HG02642 (cell line): ENCODE measurements around the gene SPA17.

Experiments
- ATAC-seq: cut with Tn5 transposase; IDR thresholded peaks from one replicate; pipeline ENCODE4 v1.9.1; 2021; ENCODE audit warnings: mild to moderate bottlenecking; ENCODE audit not compliant: unreplicated experiment, poor library complexity

SPA17 gene

DNA sequence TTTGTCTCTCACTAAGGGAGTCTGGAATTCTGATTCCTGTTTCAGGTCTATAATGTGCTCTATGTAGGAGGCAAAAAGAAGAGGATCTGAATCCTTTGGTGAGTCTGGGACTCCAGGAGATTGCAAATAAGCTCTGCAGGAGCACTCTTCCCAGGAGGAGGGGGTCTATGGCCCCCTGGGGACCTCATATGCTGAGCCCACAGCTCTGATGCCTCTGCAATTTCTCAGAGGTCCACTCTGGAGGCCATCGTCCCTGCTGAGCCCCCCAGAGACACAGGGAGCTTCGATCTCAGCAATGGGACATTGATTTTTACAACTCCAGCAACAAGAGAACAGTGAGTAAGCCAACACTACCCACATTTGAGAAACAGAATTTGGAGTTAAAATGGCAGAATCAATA is 45.8 kb downstream of the SPA17 start:
- ATAC-seq, result no peak

DNA sequence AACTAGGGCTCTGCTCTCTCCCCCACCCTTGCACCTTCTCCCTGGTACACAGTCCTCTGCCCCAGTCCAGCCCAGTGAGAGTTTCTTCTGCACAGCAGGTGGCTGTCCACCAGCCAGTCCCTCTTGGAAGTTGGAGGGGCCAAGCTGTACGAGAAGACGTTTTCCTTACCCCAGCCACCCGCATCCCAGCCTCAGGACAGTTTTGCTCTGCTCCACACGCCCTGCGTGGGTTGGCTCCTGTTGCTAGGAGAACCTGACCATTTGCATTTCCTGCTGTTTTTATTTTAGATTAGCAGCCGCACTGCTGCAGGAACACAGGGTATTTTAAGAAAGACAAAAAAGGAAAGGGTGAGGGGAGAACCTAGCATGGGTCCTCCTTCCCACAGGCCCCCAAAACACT is 48.5 kb downstream of the SPA17 start:
- ATAC-seq, result no peak

DNA sequence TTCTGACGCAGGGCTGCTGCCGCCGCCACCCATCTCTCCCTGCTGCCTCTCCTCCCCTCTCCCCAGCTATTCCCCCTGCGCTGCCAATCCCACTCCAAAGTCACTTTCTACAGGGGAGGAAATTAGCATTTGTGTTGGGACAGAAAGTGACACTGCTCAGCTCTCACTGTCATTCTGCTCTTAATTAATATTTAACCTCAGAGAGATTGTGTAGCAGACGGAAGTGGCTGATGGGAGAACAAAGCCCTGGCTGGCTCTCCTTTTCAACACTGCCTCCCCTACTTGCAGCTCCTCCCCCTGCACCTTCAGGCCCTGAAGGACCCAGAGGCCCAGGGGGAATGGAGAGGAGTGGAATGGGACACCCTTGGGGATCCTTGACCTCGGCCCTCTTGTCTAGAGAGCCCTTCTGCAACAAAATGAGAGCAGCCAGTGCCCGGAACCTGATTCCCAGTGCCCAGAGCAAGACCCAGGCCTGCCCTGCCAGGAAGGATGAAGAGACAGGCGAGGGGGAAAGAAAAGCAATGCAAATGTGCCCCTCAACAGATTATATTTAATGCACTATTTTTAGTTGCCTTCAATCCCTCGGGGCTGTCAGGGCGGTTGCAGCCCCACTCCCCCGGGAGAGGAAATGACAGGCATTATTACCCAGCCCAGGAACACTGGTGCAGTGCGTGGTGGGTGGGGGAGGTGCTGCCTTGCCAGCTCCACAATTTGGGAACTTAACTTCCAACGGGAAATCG is 51.4 kb downstream of the SPA17 start:
- ATAC-seq, result peak; percentile 90

DNA sequence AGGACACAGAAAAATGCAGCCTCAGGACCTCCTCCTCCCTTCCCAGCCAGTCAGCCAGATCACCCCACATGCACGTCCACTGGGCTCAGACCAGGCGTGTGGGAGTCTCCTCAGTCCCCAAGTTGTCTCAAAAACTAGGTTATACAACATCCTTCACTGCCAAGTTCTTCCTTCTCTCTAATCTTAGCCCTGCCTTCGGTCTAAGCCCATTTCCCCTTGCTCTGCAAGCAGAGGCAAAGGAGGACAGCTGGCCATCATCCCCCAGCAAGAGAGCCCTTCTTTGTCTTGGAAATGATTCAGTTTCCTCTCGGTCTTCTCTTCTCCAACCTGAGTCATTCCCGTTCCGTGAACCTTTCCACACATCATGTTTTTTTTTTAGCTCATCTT is 52.0 kb downstream of the SPA17 start:
- no peak for ATAC-seq

- ATAC-seq, result no peak
These were observed 53.8 kb downstream of the SPA17 start for GRCh38 chr11:124727474-124727873.

- ATAC-seq, result no peak
These were observed 54.4 kb downstream of the SPA17 start for GRCh38 chr11:124728134-124728533.

DNA sequence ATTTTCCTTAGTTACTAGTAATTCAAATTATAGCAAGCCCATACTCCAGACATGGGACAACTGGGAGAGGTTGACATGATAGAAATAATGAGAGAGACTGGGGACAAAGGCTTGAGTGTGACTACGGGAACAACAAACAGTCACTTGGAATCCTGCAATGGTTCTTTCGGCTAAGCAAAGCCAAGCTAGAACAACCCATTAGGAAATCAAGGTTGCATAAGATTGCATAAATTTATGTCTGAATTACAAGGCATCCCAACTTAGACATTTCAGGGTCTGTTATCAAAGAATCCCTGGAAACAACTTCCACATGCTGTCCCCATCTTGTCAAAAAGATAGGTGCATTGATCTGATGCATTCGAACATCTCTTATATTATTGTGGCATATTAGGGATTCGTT is 55.9 kb downstream of the SPA17 start:
- ATAC-seq, result no peak

DNA sequence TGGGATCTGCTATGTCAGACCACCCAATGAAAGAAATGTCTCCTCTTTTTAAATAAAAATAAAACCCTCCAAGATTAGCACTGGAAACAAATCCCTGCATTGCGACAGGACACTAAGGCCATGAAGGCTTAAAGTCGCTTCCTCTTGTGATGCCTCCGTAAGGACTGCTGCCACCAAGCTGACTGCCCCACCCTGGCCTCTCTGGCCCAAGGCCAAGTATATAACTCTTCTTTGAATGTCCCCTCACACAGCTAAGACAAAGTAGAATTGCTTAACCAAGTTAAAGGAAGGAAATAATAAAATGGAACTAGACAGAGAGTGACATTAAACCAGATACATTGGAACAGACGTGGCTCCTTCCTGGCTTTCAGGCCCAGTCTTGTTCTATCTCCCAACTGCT is 58.5 kb downstream of the SPA17 start:
- no peak for ATAC-seq

GRCh38 chr11:124736736-124737135 is 63.0 kb downstream of the SPA17 start:
- ATAC-seq, result no peak

- ATAC-seq, result no peak
These were observed 64.1 kb downstream of the SPA17 start for GRCh38 chr11:124737638-124738305.

DNA sequence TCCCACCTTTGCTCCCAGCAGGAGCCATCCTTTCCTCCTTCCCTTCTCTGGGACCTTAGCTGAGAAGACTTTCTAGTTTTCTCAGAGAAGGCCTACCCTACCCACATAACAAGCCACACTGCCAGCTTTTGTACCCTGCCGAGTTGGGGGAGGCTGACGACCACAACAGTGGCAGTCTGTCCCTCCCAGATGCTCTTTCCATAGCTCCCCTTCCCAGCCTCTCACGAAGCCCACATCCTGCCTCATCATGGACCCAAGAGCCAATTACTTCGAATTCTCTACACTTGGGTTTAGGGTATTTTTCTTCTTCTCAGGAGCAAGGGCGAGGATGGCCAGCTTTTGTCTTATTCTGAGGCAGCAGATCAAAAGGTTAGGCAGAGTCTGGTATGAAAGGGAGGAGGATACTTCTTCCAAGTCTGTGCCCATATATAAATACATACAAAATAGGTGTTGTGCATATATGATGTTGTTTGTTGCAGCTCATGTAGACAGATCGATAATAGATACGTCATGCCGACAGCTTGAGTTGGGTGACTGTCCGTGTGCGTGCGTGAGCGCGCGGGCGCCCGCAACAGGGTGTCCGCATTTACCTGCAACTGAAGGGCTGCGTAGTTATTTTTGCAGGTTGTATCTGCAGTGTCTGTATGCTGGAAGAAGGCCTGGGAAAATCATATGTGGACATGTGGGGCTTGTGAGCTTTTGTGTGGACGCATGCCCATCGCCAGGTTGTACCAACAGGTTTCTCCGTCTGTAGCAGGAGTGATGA is 65.2 kb downstream of the SPA17 start:
- no peak for ATAC-seq

- peak; percentile 99 for ATAC-seq
These were observed 66.0 kb downstream of the SPA17 start, which contains the start of gene NRGN for GRCh38 chr11:124739479-124740276. Gene NRGN (plus strand): TSS chr11:124739942. CDS start chr11:124740085, 143 bp downstream.

GRCh38 chr11:124740277-124740882 is 66.7 kb downstream of the SPA17 start:
- ATAC-seq, result peak; percentile 42

DNA sequence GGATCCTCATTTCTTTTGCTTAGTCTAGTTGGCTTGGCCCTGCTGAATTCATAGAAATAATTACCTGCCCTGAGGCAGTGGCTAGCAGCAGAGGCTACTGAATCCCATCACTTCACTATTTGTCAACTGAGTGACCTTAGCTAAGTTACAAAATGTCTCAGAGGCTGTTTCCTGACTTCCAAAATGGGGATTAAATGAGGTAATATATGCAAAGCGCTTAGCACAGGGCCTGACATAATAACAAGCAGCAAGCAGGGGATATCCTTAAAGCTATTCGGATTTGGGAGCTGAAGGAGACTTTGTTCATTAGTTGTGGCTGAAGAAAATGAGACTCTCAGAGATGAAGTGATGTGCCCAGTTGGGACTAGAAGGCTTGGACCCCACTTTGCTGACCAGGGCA is 68.9 kb downstream of the SPA17 start:
- no peak for ATAC-seq

GRCh38 chr11:124743050-124743449 is 69.3 kb downstream of the SPA17 start:
- ATAC-seq, result no peak

- ATAC-seq, result no peak
These were observed 71.6 kb downstream of the SPA17 start for GRCh38 chr11:124745270-124745834.

DNA sequence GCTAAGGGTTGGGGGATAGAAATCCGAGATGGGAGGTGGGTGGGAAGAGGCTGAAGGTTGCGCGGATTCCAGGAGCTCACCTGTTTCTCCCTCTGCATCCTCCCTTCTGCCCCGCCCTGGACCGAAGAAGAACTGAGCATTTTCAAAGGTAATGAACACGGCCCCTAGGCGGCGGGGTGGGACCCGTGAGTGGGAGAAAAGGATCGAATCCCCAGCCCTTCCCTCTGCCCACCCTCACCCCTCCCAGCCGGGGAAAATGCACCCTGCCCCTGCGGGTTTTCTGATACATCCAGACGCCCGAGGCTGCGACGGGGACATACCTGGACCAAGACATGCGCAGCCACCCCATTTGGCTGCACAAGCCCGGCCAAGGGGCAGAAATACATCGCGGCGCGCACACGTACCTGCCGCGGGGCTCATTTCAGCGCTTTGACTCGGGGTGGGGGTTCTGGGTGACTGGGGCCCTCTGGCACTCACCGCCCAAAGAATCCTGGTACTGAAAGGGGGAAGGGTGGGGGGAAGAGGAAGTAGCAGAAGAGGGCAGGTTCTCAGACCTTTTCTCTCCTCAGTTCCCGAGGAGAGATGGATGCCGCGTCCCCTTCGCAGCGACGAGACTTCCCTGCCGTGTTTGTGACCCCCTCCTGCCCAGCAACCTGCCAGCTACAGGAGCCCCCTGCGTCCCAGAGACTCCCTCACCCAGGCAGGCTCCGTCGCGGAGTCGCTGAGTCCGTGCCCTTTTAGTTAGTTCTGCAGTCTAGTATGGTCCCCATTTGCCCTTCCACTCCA is 72.3 kb downstream of the SPA17 start:
- peak; percentile 7 for ATAC-seq

DNA sequence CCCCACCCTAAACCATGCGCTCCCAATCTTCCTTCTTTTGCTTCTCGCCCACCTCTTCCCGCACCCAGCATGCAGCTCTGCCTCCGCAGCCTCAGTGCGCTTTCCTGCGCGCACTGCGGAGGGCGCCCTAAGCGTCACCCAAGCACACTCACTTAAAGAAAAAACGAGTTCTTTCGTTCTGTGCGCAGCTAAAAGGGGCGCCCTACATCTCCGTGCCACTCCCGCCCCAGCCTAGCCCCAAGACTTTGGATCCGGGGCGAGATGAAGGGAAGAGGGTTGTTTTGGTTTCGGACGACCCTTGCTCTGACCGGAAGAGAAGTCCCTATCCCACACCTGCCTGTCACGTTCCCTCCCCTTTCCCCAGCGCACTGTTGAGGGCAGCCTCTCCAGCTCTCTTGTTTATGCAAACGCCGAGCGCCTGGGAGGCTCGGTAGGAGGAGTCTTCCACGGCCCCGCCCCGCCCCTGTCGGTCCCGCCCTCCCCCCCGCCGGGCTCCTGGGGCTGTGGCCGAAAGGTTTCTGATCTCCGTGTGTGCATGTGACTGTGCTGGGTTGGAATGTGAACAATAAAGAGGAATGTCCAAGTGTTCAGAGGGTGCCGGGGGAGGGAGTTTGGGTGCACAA is 73.0 kb downstream of the SPA17 start:
- peak; percentile 94 for ATAC-seq
